HK-2 (cell line): ENCODE data around the gene VPS13A.
"Not testable (repeated sequence)": the region's sequence is repeated elsewhere in the genome, so short reads cannot be mapped to it uniquely, and the experiment has no call there.

ENCODE experiments used
- DNase-seq: peaks from one replicate; pipeline ENCODE4 v3.0.0-alpha.2; 2018; ENCODE audit not compliant: unreplicated experiment

VPS13A gene

DNA sequence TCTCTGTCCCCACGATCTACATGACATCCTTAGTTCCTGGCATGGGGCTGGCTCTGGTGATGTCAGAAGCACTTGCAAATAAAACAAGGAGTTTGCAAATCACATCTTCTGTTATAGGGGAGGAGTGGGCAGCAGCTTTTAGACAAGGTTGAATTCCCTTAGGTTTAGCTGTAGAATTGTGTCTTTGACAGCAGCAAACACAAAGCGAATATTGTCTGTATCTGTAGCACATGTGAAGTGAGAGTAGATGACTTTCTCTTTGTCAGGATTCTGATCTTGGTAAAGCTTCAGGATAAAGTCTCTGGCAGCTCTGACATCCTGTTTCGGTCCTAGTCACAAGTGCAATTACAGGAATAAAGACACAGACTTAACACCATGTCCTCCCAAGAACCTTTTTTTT, 246.5 kb downstream of the VPS13A start:
- no peak for DNase-seq

DNA sequence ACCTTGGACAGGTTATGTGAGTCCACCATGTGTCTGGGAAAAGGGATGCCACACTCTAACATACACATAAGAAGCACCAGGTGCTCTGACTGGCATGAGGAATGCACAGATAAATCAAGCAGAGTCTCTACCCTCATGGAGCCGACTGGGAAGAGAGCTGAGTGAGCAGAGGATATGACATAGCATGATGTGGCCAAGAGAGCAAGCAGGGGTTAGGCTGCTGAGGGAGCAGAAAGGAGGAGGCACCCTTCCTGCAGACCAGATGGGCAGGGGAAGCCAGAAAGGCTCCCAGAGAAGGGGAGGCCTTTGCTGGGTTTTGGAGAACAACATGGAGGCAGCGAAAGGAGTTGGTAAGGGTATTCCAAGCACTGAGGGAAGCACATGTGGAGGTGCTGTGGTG, 247.7 kb downstream of the VPS13A start:
- no peak for DNase-seq

DNA sequence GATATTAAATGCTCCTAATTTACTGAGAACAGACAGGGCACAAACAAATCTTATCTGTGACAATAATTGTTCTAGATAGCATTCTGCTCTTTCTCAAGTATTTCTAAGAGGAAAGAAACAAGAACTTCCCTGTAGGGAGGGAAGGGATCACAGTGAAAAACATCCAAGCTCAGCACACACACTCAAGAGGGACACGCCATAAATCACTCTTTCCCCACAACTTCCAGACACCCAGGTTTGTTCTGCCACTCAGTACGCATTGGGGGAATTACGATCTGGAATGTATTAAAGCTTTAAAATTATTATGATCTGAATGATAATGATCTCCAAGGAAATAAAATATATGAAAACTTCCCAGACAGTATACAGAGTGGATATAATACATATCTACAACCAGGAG, 249.4 kb downstream of the VPS13A start:
- DNase-seq = no peak

DNA sequence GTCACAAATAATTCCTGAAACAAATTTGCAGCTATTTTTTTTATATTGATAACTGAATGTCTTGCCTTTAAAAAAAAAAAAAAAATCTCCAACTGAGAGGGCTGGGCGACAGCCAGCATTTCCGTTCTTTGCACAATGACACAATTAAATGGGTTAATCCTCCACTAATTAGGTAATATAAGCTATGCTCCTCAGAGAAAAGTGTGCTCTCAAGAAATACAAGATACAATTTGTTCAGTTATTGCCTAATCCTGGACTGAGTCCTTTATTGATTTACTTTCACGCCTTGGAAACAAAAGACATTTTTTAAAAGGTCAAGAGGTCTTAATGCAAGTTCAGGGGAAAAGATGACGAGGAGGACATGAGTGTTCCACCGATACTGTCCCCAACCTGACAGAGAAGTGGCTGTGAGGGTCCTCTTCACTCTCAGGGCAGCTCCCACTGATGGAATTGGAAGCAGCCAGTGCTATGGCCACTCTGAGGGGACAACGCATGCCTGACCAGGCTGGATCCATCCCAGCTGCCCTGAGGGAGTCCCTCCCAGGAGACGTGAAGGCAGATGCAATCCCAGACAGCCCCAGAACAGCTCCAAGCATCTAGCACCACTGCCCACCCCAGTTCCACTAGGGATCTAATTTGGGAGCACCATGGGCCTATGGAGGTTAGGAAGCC, 250.1 kb downstream of the VPS13A start:
- no peak for DNase-seq

DNA sequence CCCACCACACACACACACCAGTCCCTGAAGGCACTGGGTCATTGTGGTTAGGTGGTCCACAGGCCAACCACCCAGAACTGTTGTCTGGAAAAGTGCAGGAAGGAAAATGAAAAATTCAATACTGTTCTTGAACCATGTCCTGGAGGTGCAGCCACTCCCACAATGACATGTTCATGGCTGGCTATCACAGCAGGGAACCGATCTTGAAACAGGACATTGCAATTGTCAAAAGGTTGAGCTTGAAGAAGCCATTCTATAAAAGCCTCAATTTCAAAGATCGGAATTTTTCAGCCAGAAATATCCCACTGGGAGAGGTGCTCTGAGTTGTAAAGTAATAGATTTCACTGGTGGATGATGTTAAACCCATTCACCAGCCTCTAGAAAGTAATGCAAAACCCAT, 252.6 kb downstream of the VPS13A start:
- no peak for DNase-seq

GRCh38 chr9:77432053-77432452, 254.7 kb downstream of the VPS13A start:
- DNase-seq = no peak

DNA sequence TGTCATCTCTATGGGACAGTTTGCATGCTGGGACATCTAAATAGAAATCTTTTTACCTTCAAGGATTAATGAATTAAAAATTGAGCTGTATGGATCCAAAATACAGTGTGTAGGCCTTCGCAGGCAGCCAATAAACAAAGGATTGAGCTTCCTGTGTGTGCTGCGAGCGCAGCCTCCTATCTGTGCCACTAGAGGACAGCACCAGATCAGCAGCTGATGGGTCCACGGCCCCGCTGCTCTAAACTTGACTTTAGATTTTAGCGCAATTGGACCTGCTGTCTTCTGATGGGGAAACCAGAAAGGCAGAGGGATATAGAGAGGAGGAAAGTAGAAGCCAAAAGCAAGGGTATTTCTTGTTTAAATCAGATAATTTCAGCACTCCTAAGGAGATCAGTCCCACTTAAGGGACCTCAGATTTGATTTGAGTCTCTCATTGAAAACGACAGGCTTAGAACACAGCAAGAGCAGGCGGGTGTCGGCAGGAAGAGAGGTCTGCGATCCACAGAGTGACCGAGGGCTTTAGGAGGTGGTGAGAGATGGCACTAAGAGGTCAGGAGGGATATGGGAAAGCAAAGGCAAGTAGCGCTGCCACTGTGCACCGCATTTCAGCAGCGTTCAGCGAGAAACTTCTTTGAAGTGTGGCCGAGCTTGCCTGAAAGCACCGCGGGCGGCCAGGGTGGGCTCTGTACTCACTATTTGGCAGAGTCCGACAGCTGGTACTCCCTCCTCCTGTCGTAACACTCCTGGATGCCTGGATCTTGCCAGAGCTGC, 256.5 kb downstream of the VPS13A start:
- DNase-seq = no peak

GRCh38 chr9:77435277-77435676, 257.9 kb downstream of the VPS13A start:
- DNase-seq = no peak

DNA sequence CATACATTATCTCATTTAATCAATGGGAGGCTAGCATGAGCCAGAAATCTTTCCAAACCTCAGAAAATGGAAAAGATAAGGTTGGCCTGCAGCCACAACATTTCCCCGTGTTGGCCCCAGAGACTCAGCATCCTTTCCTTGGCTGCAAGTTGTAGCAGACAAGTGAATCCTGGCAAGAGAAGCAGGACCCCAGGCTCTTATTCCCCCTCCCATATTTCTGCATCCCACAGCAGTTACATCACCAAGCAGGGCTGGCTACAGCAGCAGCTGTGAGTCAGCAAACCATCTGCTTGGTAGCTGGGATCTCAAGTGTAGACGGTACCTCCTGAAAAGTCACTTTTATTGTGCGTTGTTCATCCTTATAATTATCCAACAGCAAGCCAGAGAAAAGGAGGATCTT, 258.4 kb downstream of the VPS13A start:
- no peak for DNase-seq

- DNase-seq = no peak
These were observed 261.3 kb downstream of the VPS13A start for GRCh38 chr9:77438653-77439052.

GRCh38 chr9:77440057-77440456, 262.7 kb downstream of the VPS13A start:
- no peak for DNase-seq

GRCh38 chr9:77441124-77441523, 263.8 kb downstream of the VPS13A start:
- not testable (repeated sequence) for DNase-seq

DNA sequence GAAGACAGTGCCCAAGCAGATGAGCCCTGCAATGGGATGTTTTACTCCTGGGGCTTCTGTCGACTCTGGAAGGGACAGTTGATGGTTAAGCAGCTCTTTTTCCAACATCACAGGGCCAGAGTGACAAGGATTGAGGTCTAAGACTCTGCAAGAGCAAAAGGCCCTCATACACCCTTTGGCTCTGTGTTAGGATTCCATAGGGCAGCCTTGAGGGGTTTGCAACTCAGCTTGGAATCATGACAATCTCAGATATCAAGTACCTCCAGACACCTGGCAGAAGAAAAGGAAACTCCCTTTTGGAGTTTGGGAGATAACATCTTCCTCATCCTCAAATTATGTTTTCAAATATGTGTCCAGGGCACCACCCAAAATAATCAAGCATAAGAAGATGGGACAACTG, 265.1 kb downstream of the VPS13A start:
- no peak for DNase-seq

- no peak for DNase-seq
These were observed 270.3 kb downstream of the VPS13A start for GRCh38 chr9:77447646-77448045.

- no peak for DNase-seq
These were observed 272.1 kb downstream of the VPS13A start for GRCh38 chr9:77449240-77450084.

- DNase-seq = no peak
These were observed 272.7 kb downstream of the VPS13A start for GRCh38 chr9:77450085-77450475.

- no peak for DNase-seq
These were observed 274.2 kb downstream of the VPS13A start for GRCh38 chr9:77451507-77451906.

- no peak for DNase-seq
These were observed 276.7 kb downstream of the VPS13A start for GRCh38 chr9:77453825-77454647.

GRCh38 chr9:77454663-77455062, 277.3 kb downstream of the VPS13A start:
- DNase-seq = no peak

- no peak for DNase-seq
These were observed 278.1 kb downstream of the VPS13A start for GRCh38 chr9:77455312-77455927.

DNA sequence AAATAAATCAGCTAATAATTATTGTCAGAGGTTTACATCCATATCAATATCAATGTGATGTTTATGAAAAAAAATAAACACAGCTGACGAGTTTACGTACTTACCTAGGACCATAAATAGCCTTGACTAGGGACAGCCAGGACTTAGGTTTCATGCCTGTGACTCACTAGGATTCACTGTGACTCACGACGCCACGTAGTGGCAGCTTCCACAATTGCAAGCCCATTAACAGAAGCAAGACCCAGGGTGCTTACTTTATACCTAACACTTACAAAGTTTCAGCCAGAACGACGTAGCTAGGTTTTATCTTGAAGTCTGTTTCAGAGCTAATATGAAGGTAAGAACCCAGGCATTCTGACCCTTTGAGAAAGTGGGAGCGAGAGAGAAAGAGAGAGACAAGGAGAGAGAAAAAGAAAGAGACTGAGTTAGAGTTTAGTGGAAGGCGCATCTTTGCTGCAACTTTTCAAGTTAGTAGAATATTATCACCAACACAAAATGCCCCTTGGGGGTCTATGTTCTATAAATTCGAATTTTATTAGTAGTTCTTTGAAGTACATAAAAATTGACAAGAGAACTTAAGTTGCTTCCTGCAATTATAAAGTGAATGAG, 279.6 kb downstream of the VPS13A start:
- peak; percentile 51 for DNase-seq
